ENCODE measurements around the gene TWNK. TPM values are rescaled to one million over a fixed set of nuclear protein-coding genes. Genes with fewer than 3 reads are reported as not detected.

The TWNK gene
- total RNA-seq, 2 experiments from 2014 or later, result 2.7 to 2.8 TPM

DNA sequence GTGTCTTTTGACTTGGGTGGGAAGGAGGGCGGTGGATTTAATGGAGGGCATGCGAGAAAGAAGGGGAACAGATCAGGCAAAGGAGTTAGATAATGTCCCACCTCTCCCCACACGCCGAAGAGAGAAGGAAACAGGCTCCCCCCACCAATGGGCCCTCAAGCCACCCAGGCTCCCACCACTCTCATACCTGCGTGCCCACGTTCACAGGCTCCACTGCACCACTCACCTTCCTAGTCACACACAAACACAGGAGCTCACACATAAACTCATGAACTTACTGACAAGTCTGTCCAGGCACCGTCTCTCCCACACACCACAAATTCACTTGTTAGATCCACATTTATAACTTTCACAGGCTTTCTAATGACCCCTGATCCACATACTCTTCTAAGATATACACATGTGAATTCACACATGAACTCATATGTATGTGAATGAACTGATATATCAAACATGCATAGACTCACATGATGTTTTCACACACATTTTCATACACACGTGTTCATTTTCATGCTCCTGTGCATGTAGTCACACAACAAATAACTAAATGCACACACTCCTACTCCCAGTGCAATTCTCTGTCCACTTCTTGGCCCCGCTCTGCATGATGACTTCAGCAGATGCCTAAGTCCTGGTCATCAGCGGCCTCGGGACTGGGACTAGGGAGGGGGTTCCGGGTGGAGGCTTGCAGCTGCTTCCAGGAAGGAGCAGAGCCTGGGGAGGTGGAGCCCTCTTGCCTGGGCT lies 13.7 kb downstream of the TWNK start:
- CTCF ChIA-PET, result no interaction called here
- H3K27me3 Mint-ChIP-seq, result no peaks in the 10 kb centered on the region
- Histone ChIP-seq H3K27me3 (ENCODE audit: control insufficient read depth in 1 of 2, insufficient read depth in 2 of 2, low read length in 2 of 2) (no peaks in the 10 kb centered on the region), H3K4me1 (ENCODE audit: insufficient read depth, low read length) (peaks cover 39% of the 10 kb centered on the region), H3K27ac (ENCODE audit: low read depth in 1 of 2, low read length in 2 of 2) (no peak overlapping the region), H3K36me3 (ENCODE audit: insufficient read depth, low read length) (peaks cover 12% of the 10 kb centered on the region), H3K9me3 (ENCODE audit: control insufficient read depth in 1 of 2, insufficient read depth in 1 of 2, low read length in 2 of 2) (no peaks in the 10 kb centered on the region), H3K4me3 (ENCODE audit: low read length) (no peak overlapping the region)
- ATAC-seq (ENCODE audit: poor library complexity) (no peak), DNase-seq (no peak)
- peak overlapping the region; percentile 68 for H3K27ac Mint-ChIP-seq
- intact Hi-C loops (cut with DNase I, micrococcal nuclease), result no loop called here
- no peak for TF ChIP-seq CTCF (IDR thresholded peaks at IDR 0.05)
- POLR2A ChIA-PET, result interaction anchor here (5.1 kb wide), 1 partner anchor 30 kb away, joined by 44 read pairs; the partner anchor contains the start of genes PDZD7 and SFXN3
- peak overlapping the region; percentile 91 for H3K4me3 Mint-ChIP-seq
- H3K4me1 Mint-ChIP-seq (ENCODE audit: low read depth), result peaks cover 24% of the 10 kb centered on the region
- H3K36me3 Mint-ChIP-seq (ENCODE audit: low read depth), result peaks cover 5% of the 10 kb centered on the region
- H3K9me3 Mint-ChIP-seq, result no peaks in the 10 kb centered on the region

DNA sequence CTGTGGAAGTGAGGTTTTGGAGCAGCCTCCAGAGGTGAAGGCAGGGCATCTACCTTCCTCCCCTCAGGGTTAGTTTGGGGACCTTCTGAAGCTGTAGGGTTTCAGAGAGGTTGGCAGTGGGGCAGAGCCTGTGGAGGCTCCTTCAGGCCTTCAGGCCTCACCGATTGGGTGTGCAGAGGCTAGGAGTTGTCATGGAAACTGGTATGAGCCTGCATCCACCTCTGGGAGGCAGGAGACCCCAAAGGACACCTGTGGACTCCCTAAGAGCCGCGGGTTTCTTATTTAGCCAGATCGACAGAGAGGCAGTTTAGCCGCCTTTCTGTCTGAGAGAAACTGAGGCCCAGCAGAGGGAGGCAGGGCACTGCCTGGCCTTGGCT lies 14.3 kb downstream of the TWNK start:
- H3K36me3 ChIP-seq (ENCODE audit: insufficient read depth, low read length), result peaks cover 14% of the 10 kb centered on the region
- intact Hi-C loops (cut with DNase I, micrococcal nuclease), result no loop called here
- ChIA-PET POLR2A (no interaction called here), CTCF (no interaction called here)
- TF ChIP-seq CTCF (IDR thresholded peaks at IDR 0.05), result no peak
- H3K4me1 ChIP-seq (ENCODE audit: insufficient read depth, low read length), result peaks cover 33% of the 10 kb centered on the region
- peaks cover 19% of the 10 kb centered on the region for H3K4me1 Mint-ChIP-seq (ENCODE audit: low read depth)
- H3K4me3 ChIP-seq (ENCODE audit: low read length), result no peak overlapping the region
- no peaks in the 10 kb centered on the region for H3K27me3 ChIP-seq (ENCODE audit: control insufficient read depth in 1 of 2, insufficient read depth in 2 of 2, low read length in 2 of 2)
- no peaks in the 10 kb centered on the region for H3K9me3 ChIP-seq (ENCODE audit: control insufficient read depth in 1 of 2, insufficient read depth in 1 of 2, low read length in 2 of 2)
- H3K9me3 Mint-ChIP-seq, result no peaks in the 10 kb centered on the region
- no peak for ATAC-seq (ENCODE audit: poor library complexity)
- H3K27ac Mint-ChIP-seq, result no peak overlapping the region
- no peak overlapping the region for H3K27ac ChIP-seq (ENCODE audit: low read depth in 1 of 2, low read length in 2 of 2)
- DNase-seq, result no peak
- H3K36me3 Mint-ChIP-seq (ENCODE audit: low read depth), result peaks cover 5% of the 10 kb centered on the region
- H3K27me3 Mint-ChIP-seq, result no peaks in the 10 kb centered on the region
- no peak overlapping the region for H3K4me3 Mint-ChIP-seq

DNA sequence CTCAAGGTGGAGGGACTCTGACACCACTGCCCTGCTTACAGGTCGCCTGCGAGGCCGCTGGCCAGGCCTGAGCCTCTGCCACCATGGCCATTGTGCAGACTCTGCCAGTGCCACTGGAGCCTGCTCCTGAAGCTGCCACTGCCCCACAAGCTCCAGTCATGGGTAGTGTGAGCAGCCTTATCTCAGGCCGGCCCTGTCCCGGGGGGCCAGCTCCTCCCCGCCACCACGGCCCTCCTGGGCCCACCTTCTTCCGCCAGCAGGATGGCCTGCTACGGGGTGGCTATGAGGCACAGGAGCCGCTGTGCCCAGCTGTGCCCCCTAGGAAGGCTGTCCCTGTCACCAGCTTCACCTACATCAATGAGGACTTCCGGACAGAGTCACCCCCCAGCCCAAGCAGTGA lies 15.1 kb downstream of the TWNK start:
- intact Hi-C loops (cut with DNase I, micrococcal nuclease), result no loop called here
- no peak for TF ChIP-seq CTCF (IDR thresholded peaks at IDR 0.05)
- H3K4me3 Mint-ChIP-seq, result no peak overlapping the region
- H3K4me1 Mint-ChIP-seq (ENCODE audit: low read depth), result peaks cover 18% of the 10 kb centered on the region
- ChIA-PET POLR2A (no interaction called here), CTCF (no interaction called here)
- no peak overlapping the region for H3K27ac Mint-ChIP-seq
- peaks cover 5% of the 10 kb centered on the region for H3K36me3 Mint-ChIP-seq (ENCODE audit: low read depth)
- H3K27me3 ChIP-seq (ENCODE audit: control insufficient read depth in 1 of 2, insufficient read depth in 2 of 2, low read length in 2 of 2), result no peaks in the 10 kb centered on the region
- no peak for DNase-seq
- H3K9me3 Mint-ChIP-seq, result no peaks in the 10 kb centered on the region
- ATAC-seq (ENCODE audit: poor library complexity), result no peak
- no peak overlapping the region for H3K4me3 ChIP-seq (ENCODE audit: low read length)
- no peaks in the 10 kb centered on the region for H3K27me3 Mint-ChIP-seq
- H3K36me3 ChIP-seq (ENCODE audit: insufficient read depth, low read length), result peaks cover 14% of the 10 kb centered on the region
- H3K27ac ChIP-seq (ENCODE audit: low read depth in 1 of 2, low read length in 2 of 2), result no peak overlapping the region
- peaks cover 30% of the 10 kb centered on the region for H3K4me1 ChIP-seq (ENCODE audit: insufficient read depth, low read length)
- no peaks in the 10 kb centered on the region for H3K9me3 ChIP-seq (ENCODE audit: control insufficient read depth in 1 of 2, insufficient read depth in 1 of 2, low read length in 2 of 2)
